Measurements from ENCODE around the gene PKHD1. TPM values are rescaled to one million over a fixed set of nuclear protein-coding genes. Genes with fewer than 3 reads are reported as not detected.
"Not testable (repeated sequence)": the region's sequence is repeated elsewhere in the genome, so short reads cannot be mapped to it uniquely, and the experiment has no call there.

PKHD1 gene
- total RNA-seq, 2 experiments from 2014 or later, result not detected

DNA sequence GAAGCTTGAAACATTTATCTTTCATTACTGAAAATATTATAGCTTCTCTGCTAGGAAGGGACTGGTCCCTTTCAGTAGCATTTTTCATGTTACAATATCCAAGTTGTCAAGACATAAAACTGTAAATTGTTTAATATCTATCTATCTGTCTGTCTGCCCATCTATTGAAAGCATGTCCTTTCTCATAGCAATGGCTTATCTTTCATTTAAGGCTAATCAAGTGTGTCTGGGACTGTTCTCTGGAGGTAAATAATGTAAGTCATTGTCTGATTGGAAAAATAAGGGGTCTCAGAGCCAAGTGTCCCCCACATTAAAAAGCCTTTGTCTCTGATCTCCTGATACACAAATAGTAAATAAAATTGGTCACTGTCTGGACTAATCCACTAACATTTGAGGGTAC, 135.5 kb downstream of the PKHD1 start:
- Mint-ChIP-seq H3K27ac (no peak overlapping the region), H3K4me3 (no peak overlapping the region), H3K36me3 (ENCODE audit: low read depth) (no peaks in the 10 kb centered on the region), H3K9me3 (no peaks in the 10 kb centered on the region), H3K27me3 (peaks cover 8% of the 10 kb centered on the region), H3K4me1 (no peaks in the 10 kb centered on the region)
- CTCF ChIA-PET, result no interaction called here
- DNase-seq, result no peak
- POLR2A ChIA-PET, result no interaction called here

- no peak for DNase-seq
- ChIA-PET POLR2A (no interaction called here), CTCF (no interaction called here)
- Mint-ChIP-seq H3K9me3 (no peaks in the 10 kb centered on the region), H3K4me1 (no peaks in the 10 kb centered on the region), H3K27ac (no peak overlapping the region), H3K27me3 (peaks cover 8% of the 10 kb centered on the region), H3K36me3 (ENCODE audit: low read depth) (no peaks in the 10 kb centered on the region), H3K4me3 (no peak overlapping the region)
Observed at GRCh38 chr6:51949526-51949925, 137.9 kb downstream of the PKHD1 start.

DNA sequence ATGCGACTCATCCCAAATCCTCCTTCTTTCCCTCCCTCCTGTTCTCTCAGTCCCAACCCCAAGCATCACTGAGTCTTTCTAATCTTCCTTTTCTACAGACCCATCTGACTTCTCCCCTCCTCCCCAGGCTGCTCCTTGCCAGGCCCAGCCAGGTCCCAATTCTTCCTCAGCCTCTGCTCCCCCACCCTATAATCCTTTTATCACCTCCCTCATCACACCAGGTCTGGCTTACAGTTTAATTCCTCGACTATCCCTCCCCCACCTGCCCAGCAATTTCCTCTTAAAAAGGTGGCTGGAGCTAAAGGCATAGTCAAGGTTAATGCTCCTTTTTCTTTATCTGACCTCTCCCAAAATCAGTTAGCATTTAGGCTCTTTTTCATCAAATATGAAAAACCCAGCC, 147.7 kb downstream of the PKHD1 start:
- not testable (repeated sequence) for DNase-seq; H3K36me3 Mint-ChIP-seq (ENCODE audit: low read depth)

GRCh38 chr6:51936531-51937290, 150.7 kb downstream of the PKHD1 start:
- no peak for DNase-seq
- no peaks in the 10 kb centered on the region for H3K4me1 Mint-ChIP-seq
- no peaks in the 10 kb centered on the region for H3K36me3 Mint-ChIP-seq (ENCODE audit: low read depth)
- H3K9me3 Mint-ChIP-seq, result no peaks in the 10 kb centered on the region
- H3K4me3 Mint-ChIP-seq, result no peak overlapping the region
- H3K27me3 Mint-ChIP-seq, result no peaks in the 10 kb centered on the region
- POLR2A ChIA-PET, result no interaction called here
- H3K27ac Mint-ChIP-seq, result no peak overlapping the region
- CTCF ChIA-PET, result no interaction called here

More for the DNA sequence above, 147.7 kb downstream of the PKHD1 start:
- POLR2A ChIA-PET, H3K4me3 Mint-ChIP-seq, CTCF ChIA-PET, H3K4me1 Mint-ChIP-seq, H3K27me3 Mint-ChIP-seq, H3K27ac Mint-ChIP-seq, H3K9me3 Mint-ChIP-seq: not testable (repeated sequence)

DNA sequence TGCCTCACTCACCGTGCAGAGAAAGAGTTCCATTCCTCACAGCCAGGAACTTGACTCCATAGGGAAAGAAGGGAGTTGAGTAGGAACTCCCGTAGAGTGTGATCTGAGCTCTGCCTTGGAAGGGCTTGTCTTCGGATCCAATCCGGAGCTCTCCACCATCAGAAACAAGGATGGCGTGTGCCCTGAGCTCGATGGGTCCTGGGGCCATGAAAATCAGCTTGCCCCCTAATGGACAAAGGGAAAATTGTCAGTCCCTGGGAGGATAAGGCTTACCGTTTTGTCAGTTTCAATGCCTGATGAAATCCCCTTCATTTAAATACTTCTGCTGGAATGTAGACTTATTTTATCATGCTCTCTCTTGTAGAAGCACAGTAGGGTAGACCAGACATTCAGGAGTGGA, 153.3 kb downstream of the PKHD1 start:
- Mint-ChIP-seq H3K36me3 (ENCODE audit: low read depth) (no peaks in the 10 kb centered on the region), H3K4me3 (no peak overlapping the region)

DNA sequence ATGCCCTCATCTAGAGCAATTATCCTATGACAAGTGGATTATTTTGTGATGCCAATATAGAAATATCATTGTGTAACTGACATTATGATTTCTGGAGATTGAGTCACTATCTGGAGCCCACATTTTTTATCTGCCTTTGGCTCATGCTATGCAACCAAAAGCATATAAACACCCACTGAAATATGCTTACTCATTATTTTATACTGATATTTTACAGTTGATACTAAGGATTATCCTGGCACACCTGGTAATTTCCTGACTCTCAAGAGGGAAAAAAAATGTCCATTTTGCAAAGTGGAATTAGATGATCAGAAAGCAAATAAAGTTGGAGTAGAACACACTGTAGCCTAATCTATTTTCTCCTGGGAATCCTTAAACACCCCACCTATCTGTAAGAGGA, 154.5 kb downstream of the PKHD1 start:
- no peaks in the 10 kb centered on the region for H3K9me3 Mint-ChIP-seq
- no peaks in the 10 kb centered on the region for H3K4me1 Mint-ChIP-seq
- DNase-seq, result no peak
- peaks cover 3% of the 10 kb centered on the region for H3K27me3 Mint-ChIP-seq
- no peak overlapping the region for H3K27ac Mint-ChIP-seq
- POLR2A ChIA-PET, result no interaction called here
- CTCF ChIA-PET, result no interaction called here
- no peak overlapping the region for H3K4me3 Mint-ChIP-seq
- H3K36me3 Mint-ChIP-seq (ENCODE audit: low read depth), result no peaks in the 10 kb centered on the region

More for the DNA sequence above, 153.3 kb downstream of the PKHD1 start:
- peaks cover 3% of the 10 kb centered on the region for H3K27me3 Mint-ChIP-seq
- DNase-seq, result no peak
- H3K4me1 Mint-ChIP-seq, result no peaks in the 10 kb centered on the region
- CTCF ChIA-PET, result no interaction called here
- POLR2A ChIA-PET, result no interaction called here
- no peaks in the 10 kb centered on the region for H3K9me3 Mint-ChIP-seq
- H3K27ac Mint-ChIP-seq, result no peak overlapping the region

- CTCF ChIA-PET, result no interaction called here
- no peaks in the 10 kb centered on the region for H3K9me3 Mint-ChIP-seq
- no peak overlapping the region for H3K4me3 Mint-ChIP-seq
- no peak for DNase-seq
- POLR2A ChIA-PET, result no interaction called here
- no peak overlapping the region for H3K27ac Mint-ChIP-seq
- no peaks in the 10 kb centered on the region for H3K36me3 Mint-ChIP-seq (ENCODE audit: low read depth)
- H3K4me1 Mint-ChIP-seq, result no peaks in the 10 kb centered on the region
- peaks cover 3% of the 10 kb centered on the region for H3K27me3 Mint-ChIP-seq
Observed at GRCh38 chr6:51930602-51931001, 156.8 kb downstream of the PKHD1 start.

DNA sequence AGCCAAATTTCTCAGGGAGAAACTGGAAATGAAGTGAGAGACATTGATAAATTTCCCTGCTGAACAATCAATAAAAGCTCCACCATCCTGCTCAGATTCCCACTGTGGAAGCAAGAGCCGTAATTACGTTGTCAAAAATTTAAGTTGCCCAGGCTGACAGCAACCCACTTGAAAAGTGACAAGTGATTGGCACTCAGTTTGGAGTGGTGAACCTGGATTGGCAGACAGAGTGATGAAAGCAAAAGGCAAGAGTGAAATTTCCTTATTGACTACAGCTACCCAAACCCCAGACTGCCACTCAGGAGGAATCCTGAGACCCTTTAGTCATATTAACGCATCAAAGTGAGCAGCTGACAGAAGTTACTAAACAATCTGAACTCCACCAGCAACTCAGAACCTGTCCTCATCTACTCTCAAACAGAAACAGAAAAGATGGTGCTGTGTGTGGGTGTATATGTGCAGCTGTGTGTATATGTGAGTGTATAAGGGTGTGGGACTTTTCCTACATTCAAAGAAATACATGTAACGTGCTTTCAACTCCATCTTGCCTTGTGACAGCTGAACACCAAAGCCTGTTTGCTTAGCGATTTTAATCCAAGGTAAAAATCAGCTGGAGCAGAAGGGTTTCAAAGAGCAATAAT, 157.4 kb downstream of the PKHD1 start:
- no peak overlapping the region for H3K27ac Mint-ChIP-seq
- H3K36me3 Mint-ChIP-seq (ENCODE audit: low read depth), result no peaks in the 10 kb centered on the region
- no peaks in the 10 kb centered on the region for H3K9me3 Mint-ChIP-seq
- H3K4me3 Mint-ChIP-seq, result no peak overlapping the region
- CTCF ChIA-PET, result no interaction called here
- POLR2A ChIA-PET, result no interaction called here
- no peak for DNase-seq
- H3K27me3 Mint-ChIP-seq, result peaks cover 3% of the 10 kb centered on the region
- H3K4me1 Mint-ChIP-seq, result no peaks in the 10 kb centered on the region

DNA sequence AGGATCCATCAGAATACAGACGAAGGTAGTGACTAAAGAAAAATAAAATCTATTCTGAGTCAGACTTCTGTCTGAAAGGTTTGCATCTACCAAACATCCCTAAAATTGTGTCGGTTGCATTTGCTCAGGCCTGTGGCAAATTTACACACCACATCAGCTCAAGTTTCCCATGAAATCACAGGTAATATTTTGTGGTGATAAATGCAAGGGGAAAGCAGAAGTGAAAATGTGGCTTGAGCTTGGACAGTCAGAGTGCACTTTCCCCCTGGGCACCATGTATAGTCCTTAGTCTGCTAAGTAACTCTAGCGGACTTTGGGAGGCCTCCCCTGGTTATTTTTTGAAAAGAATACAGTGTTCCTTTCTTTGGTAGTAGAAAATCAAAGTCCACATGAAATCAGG, 159.1 kb downstream of the PKHD1 start:
- CTCF ChIA-PET, result no interaction called here
- H3K27me3 Mint-ChIP-seq, result peaks cover 3% of the 10 kb centered on the region
- no peak overlapping the region for H3K4me3 Mint-ChIP-seq
- DNase-seq, result no peak
- no peaks in the 10 kb centered on the region for H3K36me3 Mint-ChIP-seq (ENCODE audit: low read depth)
- no peak overlapping the region for H3K27ac Mint-ChIP-seq
- POLR2A ChIA-PET, result no interaction called here
- no peaks in the 10 kb centered on the region for H3K9me3 Mint-ChIP-seq
- H3K4me1 Mint-ChIP-seq, result no peaks in the 10 kb centered on the region

GRCh38 chr6:51927450-51927849, 160.0 kb downstream of the PKHD1 start:
- H3K9me3 Mint-ChIP-seq, result no peaks in the 10 kb centered on the region
- peaks cover 3% of the 10 kb centered on the region for H3K27me3 Mint-ChIP-seq
- H3K36me3 Mint-ChIP-seq (ENCODE audit: low read depth), result no peaks in the 10 kb centered on the region
- DNase-seq, result no peak
- no peak overlapping the region for H3K27ac Mint-ChIP-seq
- ChIA-PET POLR2A (no interaction called here), CTCF (no interaction called here)
- H3K4me3 Mint-ChIP-seq, result no peak overlapping the region
- no peaks in the 10 kb centered on the region for H3K4me1 Mint-ChIP-seq

GRCh38 chr6:51926125-51926524, 161.3 kb downstream of the PKHD1 start:
- no peak overlapping the region for H3K27ac Mint-ChIP-seq
- no peaks in the 10 kb centered on the region for H3K36me3 Mint-ChIP-seq (ENCODE audit: low read depth)
- peaks cover 3% of the 10 kb centered on the region for H3K9me3 Mint-ChIP-seq
- no peaks in the 10 kb centered on the region for H3K4me1 Mint-ChIP-seq
- ChIA-PET POLR2A (no interaction called here), CTCF (no interaction called here)
- DNase-seq, result no peak
- no peak overlapping the region for H3K4me3 Mint-ChIP-seq
- peaks cover 3% of the 10 kb centered on the region for H3K27me3 Mint-ChIP-seq

- CTCF ChIA-PET; H3K9me3 Mint-ChIP-seq; H3K4me1 Mint-ChIP-seq; H3K36me3 Mint-ChIP-seq (ENCODE audit: low read depth); H3K27ac Mint-ChIP-seq; H3K27me3 Mint-ChIP-seq; POLR2A ChIA-PET; H3K4me3 Mint-ChIP-seq; DNase-seq: not testable (repeated sequence)
Observed at GRCh38 chr6:51922479-51922878, 164.9 kb downstream of the PKHD1 start.

GRCh38 chr6:51918347-51918746, 169.1 kb downstream of the PKHD1 start:
- CTCF ChIA-PET; DNase-seq; H3K27me3 Mint-ChIP-seq; H3K9me3 Mint-ChIP-seq; H3K4me1 Mint-ChIP-seq; H3K36me3 Mint-ChIP-seq (ENCODE audit: low read depth); H3K27ac Mint-ChIP-seq; H3K4me3 Mint-ChIP-seq; POLR2A ChIA-PET: not testable (repeated sequence)

DNA sequence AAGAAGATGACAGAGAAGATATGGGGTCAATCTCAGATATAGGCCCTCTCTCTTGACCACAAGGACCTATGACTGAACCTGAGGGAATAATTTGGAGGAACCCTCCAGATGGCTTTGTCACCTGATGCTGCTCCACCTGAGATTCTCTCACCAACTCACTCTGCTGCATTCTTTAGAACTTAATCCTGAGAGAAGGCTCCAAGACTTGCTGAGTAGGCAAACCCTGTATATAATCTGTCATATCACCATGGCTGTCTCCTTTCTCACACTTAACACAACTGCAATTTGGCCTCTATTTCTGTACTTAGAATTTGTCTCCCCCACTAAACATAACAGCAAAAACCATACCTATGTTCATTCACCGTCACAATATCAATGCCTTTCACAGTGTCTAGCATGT, 172.3 kb downstream of the PKHD1 start:
- no peak for DNase-seq
- Mint-ChIP-seq H3K4me3 (no peak overlapping the region), H3K9me3 (no peaks in the 10 kb centered on the region), H3K27me3 (peaks cover 10% of the 10 kb centered on the region), H3K36me3 (ENCODE audit: low read depth) (no peaks in the 10 kb centered on the region), H3K4me1 (no peaks in the 10 kb centered on the region), H3K27ac (no peak overlapping the region)
- CTCF ChIA-PET, result no interaction called here
- POLR2A ChIA-PET, result no interaction called here

Measured in activated CD4-positive, alpha-beta T cell treated with anti-CD3 and anti-CD28 coated beads, Interleukin-2, amount 10 ng/mL, durations not matched to agents 7 days and 5 days (primary cell).